ENCODE measurements around the gene ARRDC2.
"Not testable (repeated sequence)": the region's sequence is repeated elsewhere in the genome, so short reads cannot be mapped to it uniquely, and the experiment has no call there.

The ARRDC2 gene

DNA sequence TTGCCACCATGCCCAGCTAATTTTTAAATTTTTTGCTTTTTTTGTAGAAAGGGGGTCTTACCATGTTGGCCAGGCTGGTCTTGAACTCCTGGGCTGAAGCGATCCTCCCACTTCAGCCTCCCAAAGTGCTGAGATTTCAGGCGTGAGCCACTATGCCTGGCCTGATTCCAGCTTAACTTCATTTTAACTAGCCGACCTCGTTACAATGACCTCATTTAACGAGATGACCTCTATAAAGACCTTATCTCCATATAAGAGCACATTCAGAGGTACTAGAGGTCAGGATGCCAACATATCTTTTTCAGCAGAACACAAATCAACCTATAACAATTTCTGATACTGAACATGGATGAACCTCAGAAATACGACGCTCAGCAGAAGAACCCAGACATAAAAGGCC lies 30.5 kb upstream of the ARRDC2 start:
- TF ChIP-seq, protein P1, sequence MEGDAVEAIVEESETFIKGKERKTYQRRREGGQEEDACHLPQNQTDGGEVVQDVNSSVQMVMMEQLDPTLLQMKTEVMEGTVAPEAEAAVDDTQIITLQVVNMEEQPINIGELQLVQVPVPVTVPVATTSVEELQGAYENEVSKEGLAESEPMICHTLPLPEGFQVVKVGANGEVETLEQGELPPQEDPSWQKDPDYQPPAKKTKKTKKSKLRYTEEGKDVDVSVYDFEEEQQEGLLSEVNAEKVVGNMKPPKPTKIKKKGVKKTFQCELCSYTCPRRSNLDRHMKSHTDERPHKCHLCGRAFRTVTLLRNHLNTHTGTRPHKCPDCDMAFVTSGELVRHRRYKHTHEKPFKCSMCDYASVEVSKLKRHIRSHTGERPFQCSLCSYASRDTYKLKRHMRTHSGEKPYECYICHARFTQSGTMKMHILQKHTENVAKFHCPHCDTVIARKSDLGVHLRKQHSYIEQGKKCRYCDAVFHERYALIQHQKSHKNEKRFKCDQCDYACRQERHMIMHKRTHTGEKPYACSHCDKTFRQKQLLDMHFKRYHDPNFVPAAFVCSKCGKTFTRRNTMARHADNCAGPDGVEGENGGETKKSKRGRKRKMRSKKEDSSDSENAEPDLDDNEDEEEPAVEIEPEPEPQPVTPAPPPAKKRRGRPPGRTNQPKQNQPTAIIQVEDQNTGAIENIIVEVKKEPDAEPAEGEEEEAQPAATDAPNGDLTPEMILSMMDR (IDR thresholded peaks at IDR 0.05; ENCODE audit: insufficient read depth, missing control alignments): no peak
- DNase-seq (ENCODE audit: insufficient read length, low spot score) (no peak), FAIRE-seq (no peak)

DNA sequence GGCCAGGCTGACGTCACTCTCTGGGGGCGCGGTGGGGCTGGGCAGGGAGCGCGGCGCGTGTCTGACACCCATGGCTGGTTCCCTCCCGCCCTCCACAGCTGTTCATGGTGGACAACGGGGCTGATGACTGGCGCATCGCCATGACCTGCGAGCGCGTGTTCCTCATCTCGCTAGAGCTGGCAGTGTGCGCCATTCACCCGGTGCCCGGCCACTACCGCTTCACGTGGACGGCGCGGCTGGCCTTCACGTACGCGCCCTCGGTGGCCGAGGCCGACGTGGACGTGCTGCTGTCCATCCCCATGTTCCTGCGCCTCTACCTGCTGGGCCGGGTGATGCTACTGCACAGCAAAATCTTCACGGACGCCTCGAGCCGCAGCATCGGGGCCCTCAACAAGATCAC lies 26.4 kb upstream of the ARRDC2 start:
- no peak for DNase-seq (ENCODE audit: insufficient read length, low spot score)
- TF ChIP-seq, protein P1 (IDR thresholded peaks at IDR 0.05; ENCODE audit: insufficient read depth, missing control alignments): no peak
- no peak for FAIRE-seq

DNA sequence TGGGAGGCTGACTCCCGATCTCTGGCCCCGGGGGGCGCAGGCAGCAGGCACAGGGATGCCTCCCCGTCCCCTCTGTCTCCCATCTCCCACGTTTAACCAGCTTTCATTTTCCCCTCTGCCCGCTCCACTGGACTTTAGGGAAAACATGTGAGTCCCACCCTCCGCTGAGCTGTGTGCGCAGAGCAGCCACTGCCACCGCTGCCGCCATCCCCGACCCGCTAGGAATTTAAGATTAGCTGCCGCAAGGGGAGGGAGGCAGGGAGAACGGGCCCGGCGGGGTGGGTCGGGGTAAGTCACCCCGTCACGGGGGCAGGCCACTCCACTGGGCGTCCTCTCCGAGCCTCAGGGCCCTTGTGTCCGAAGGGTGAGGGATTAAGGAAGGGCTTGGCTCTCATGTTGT lies 25.5 kb upstream of the ARRDC2 start:
- FAIRE-seq (no peak), DNase-seq (ENCODE audit: insufficient read length, low spot score) (no peak)
- TF ChIP-seq, protein P1 (IDR thresholded peaks at IDR 0.05; ENCODE audit: insufficient read depth, missing control alignments): no peak

DNA sequence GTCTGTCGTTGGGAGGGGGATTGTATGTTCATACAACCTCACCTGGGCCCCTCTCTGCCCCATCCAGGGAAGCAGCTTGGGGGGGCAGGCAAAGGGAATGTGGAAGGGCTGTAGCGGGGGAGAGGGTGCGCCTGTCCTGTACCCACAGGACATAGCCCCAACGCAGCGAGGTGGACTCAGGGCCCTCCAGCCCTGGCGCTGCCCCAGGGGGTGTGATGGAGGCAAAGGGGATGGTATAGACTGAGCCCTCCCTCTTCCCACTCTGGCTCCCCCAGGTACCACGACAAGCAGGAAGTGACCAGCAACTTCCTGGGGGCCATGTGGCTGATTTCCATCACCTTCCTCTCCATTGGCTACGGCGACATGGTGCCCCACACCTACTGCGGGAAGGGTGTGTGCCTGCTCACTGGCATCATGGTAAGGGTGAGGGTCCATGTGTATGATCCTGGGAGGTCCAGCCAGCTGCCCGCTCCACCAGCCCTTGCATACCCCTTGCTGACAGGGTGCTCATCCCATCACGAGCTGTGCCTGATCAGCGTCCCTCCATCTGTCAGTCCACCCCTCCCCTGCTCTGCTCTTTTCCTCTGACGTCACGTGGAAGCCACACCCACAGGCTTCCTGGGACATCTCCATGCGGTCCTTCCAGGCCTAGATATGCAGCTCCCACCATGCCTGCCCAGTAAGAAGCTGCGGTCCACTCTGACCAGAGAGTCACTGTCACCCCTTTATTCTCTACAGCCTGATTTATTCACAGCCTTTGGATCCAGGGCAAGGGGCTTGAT lies 22.7 kb upstream of the ARRDC2 start:
- DNase-seq (ENCODE audit: insufficient read length, low spot score) (no peak), FAIRE-seq (no peak)
- TF ChIP-seq, protein P1 (IDR thresholded peaks at IDR 0.05; ENCODE audit: insufficient read depth, missing control alignments): no peak

DNA sequence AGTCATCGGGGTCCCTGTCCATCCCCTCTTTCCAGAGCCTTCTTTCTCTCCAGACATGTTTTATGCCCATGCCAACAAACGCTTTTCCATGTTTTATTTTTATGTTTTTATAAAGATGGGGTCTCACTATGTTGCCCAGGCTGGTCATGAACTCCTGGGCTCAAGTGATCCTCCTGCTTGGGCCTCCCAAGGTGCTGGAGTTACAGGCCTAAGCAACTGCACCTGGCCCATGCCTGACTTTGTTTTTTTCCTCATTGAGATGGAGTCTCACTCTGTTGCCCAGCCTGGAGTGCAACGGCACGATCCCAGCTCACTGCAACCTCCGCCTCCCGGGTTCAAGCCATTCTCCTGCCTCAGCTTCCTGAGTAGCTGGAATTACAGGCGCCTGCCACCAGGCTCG lies 21.4 kb upstream of the ARRDC2 start:
- not testable (repeated sequence) for DNase-seq (ENCODE audit: insufficient read length, low spot score); FAIRE-seq

DNA sequence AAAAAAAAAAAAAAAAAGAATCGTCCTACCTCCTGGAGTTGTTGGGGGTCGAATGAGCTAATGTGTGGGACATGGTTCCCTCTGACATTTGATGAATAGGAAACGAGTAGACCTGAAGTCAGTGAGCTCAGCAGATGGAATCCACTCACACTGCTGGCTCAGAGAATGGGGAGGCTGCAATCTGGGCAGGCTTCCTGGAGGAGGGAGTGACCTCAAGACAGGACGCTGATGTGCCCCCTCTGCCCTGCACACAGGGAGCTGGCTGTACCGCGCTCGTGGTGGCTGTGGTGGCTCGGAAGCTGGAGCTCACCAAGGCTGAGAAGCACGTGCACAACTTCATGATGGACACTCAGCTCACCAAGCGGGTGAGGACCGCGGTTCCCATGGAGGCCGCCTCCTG lies 19.8 kb upstream of the ARRDC2 start:
- TF ChIP-seq, protein P1 (IDR thresholded peaks at IDR 0.05; ENCODE audit: insufficient read depth, missing control alignments): no peak
- no peak for FAIRE-seq
- DNase-seq (ENCODE audit: insufficient read length, low spot score): no peak

DNA sequence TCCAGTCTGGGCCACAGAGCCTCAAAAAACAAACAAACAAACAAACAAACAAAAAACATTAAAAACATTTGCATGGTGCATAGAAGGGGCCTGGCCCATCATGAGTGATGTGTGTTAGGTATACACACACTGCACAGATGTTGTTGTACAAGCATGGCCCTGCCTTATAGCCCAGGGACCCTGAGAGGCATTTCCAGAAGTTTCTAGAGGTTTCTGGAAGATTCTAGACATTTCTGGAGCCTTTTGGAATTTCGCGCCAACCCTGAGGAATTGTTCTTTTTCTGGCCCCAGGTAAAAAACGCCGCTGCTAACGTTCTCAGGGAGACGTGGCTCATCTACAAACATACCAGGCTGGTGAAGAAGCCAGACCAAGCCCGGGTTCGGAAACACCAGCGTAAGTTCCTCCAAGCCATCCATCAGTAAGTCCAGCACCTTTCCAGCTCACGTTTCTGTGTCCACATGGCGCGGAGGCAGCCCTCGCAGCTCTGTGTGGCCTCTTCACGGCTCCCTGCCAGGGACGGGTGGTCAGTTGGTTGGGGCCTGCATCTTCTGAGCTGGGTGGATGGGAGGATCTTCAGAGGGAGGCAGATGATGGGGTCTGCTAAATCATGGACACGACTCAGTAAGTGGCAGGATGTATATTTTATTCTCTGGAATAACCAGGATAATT lies 18.4 kb upstream of the ARRDC2 start:
- FAIRE-seq (no peak), DNase-seq (ENCODE audit: insufficient read length, low spot score) (no peak)
- TF ChIP-seq, protein P1 (IDR thresholded peaks at IDR 0.05; ENCODE audit: insufficient read depth, missing control alignments): no peak

Measured in D721Med (cell line).